Ishikawa (cell line): ENCODE results near the gene CHERP.

Source experiments
- CEBPB ChIP-seq: IDR thresholded peaks from 2 replicates; pipeline ENCODE4 v1.6.1; 2012
- CREB1 ChIP-seq: IDR thresholded peaks from 2 replicates; pipeline ENCODE4 v1.6.1; 2012; ENCODE audit warnings: low read depth
- EGR1 ChIP-seq: IDR thresholded peaks from 2 replicates; pipeline ENCODE4 v1.6.1; 2012
- EP300 ChIP-seq: IDR thresholded peaks from 2 replicates; pipeline ENCODE4 v1.6.1; 2012; ENCODE audit warnings: borderline replicate concordance
- FOXM1 ChIP-seq: IDR thresholded peaks from 2 replicates; pipeline ENCODE4 v1.6.1; 2012; ENCODE audit warnings: low read depth, borderline replicate concordance
- NFIC ChIP-seq: IDR thresholded peaks from 2 replicates; pipeline ENCODE4 v1.6.1; 2012
- RAD21 ChIP-seq: IDR thresholded peaks from 2 replicates; pipeline ENCODE4 v1.6.1; 2012; ENCODE audit warnings: low read depth
- TAF1 ChIP-seq: IDR thresholded peaks from 2 replicates; pipeline ENCODE4 v1.6.1; 2012; ENCODE audit warnings: low read depth, mild to moderate bottlenecking
- TCF12 ChIP-seq: IDR thresholded peaks from 2 replicates; pipeline ENCODE4 v1.6.1; 2012; ENCODE audit warnings: low read depth
- TEAD4 ChIP-seq: IDR thresholded peaks from 2 replicates; pipeline ENCODE4 v1.6.1; 2012
- YY1 ChIP-seq: IDR thresholded peaks from 2 replicates; pipeline ENCODE4 v1.6.1; 2012; ENCODE audit warnings: low read depth
- ZBTB7A ChIP-seq: IDR thresholded peaks from 2 replicates; pipeline ENCODE4 v1.6.1; 2012; ENCODE audit warnings: low read depth
- TF ChIP-seq, protein P1 (sequence below): IDR thresholded peaks from 2 replicates; pipeline ENCODE4 v1.6.1; 2012
- TF ChIP-seq, protein P2 (sequence below): IDR thresholded peaks from 2 replicates; pipeline ENCODE4 v1.6.1; 2012; ENCODE audit warnings: low read depth, mild to moderate bottlenecking
- TF ChIP-seq, protein P3 (sequence below): IDR thresholded peaks from 2 replicates; pipeline ENCODE4 v1.6.1; 2012

CHERP gene

DNA sequence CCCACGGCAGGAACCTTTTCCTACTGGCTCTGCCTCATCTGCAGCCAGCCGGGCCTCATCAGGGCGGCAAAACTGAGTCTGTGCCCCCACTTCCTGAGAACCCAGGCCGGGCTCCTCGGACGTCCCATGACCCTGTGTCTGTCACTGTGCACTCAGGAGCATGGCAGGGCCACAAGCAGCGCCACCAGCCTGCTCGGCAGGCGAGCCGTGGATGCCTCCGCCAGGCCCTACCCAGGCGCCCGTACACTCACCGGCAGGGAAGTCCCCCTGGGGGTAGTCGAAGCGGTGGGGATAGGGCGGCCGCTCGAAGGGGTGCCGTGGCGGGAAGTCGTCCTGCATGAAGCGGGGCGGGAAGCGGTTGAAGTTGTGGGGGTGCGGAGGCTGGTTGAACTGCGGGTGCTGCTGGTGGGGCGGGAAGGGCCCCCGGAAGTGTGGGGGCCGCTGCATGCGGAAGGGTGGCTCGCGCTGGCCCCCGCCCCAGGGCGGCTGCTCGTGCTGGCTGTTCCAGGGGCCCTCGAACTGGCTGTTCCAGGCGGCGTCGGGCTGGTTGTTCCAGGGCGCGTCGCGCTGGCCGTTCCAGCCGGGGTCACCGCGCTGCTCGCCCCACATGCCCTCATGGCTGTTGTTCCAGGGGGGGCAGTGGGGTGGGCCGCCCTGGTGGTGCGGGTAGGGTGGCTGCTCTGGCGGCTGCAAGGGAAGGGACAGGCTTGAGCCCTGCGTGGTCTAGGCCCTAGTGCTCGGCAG is 17.1 kb downstream of the CHERP start:
- TF ChIP-seq, protein P1, sequence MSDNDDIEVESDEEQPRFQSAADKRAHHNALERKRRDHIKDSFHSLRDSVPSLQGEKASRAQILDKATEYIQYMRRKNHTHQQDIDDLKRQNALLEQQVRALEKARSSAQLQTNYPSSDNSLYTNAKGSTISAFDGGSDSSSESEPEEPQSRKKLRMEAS, result no peak
- TF ChIP-seq, protein P2, sequence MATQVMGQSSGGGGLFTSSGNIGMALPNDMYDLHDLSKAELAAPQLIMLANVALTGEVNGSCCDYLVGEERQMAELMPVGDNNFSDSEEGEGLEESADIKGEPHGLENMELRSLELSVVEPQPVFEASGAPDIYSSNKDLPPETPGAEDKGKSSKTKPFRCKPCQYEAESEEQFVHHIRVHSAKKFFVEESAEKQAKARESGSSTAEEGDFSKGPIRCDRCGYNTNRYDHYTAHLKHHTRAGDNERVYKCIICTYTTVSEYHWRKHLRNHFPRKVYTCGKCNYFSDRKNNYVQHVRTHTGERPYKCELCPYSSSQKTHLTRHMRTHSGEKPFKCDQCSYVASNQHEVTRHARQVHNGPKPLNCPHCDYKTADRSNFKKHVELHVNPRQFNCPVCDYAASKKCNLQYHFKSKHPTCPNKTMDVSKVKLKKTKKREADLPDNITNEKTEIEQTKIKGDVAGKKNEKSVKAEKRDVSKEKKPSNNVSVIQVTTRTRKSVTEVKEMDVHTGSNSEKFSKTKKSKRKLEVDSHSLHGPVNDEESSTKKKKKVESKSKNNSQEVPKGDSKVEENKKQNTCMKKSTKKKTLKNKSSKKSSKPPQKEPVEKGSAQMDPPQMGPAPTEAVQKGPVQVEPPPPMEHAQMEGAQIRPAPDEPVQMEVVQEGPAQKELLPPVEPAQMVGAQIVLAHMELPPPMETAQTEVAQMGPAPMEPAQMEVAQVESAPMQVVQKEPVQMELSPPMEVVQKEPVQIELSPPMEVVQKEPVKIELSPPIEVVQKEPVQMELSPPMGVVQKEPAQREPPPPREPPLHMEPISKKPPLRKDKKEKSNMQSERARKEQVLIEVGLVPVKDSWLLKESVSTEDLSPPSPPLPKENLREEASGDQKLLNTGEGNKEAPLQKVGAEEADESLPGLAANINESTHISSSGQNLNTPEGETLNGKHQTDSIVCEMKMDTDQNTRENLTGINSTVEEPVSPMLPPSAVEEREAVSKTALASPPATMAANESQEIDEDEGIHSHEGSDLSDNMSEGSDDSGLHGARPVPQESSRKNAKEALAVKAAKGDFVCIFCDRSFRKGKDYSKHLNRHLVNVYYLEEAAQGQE, result no peak
- TF ChIP-seq RAD21, result no peak
- TF ChIP-seq TAF1, result no peak
- TF ChIP-seq EGR1, result no peak
- TF ChIP-seq TEAD4, result no peak
- TF ChIP-seq, protein P3, sequence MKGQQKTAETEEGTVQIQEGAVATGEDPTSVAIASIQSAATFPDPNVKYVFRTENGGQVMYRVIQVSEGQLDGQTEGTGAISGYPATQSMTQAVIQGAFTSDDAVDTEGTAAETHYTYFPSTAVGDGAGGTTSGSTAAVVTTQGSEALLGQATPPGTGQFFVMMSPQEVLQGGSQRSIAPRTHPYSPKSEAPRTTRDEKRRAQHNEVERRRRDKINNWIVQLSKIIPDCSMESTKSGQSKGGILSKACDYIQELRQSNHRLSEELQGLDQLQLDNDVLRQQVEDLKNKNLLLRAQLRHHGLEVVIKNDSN, result no peak
- TF ChIP-seq NFIC, result no peak
- no peak for TF ChIP-seq EP300

DNA sequence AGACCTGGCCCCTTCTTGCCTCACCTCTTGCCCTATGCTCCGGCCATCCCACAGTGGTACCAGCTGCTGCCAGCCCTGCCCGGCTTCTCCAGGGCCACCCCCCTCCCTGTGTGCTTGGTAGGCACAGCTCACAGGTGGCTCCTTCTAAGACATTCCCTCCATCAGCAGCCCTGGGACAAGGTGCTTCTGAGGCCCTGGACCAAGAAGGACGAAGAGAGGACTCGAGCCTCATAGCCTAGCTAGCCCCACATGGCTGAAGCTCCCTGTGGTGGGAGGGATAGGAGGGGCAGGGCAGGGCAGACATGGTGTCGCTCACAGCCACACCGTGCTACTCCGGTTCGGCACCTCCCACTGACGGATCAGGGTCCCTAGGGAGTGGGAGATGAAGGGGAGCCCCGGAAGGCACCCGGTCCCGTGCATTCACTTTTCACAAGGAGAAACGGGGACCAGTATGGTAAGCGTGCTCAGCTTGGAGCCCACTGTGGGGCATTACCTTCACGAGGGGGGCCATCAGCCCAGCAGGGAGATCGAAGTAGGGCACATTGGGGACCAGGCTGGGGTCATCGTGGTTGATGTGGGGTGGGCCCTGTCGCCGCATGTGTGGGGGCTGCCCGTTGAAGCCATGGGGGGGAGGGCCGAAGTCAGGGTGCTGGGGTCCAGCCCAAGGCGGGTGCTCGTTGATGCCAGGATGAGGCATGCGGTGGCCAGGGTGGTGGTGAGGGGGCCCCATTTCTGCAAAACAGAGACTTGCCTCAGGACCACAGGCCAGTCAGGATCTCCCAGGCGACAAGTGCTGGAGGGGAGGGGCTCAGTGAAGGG is 19.5 kb downstream of the CHERP start:
- no peak for TF ChIP-seq TEAD4
- no peak for TF ChIP-seq EGR1
- TF ChIP-seq EP300, result no peak
- no peak for TF ChIP-seq ZBTB7A
- no peak for TF ChIP-seq CREB1
- no peak for TF ChIP-seq RAD21
- TF ChIP-seq, protein P2, result no peak

DNA sequence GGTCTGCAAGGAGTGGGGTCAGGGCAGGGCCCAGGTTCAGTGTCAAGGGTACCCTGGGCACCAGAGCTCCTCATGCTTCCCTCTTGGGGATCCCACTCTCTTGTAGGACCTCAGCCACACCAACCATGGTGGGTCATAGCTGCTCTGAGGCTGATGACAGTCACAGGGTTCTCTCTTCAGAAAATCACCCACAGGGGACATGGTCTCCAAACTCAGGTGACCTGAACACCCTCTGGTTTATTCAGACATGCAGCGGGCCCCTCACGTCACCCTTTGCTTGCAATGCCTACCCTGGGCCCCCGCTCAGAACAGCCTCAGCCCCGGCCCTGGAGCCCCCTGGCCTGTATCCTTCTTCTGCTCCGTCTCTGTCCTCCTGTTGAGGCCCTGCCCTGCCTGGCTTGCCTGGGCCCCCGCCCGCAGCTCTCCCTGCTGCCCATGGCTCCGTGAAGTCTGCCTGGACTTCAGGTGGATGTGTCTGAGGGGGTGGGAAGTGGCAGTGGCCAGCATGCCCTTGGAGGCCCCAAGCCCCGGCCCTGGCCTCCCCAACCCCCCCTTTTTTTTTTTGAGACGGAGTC is 20.4 kb downstream of the CHERP start:
- no peak for TF ChIP-seq YY1
- TF ChIP-seq TAF1, result no peak
- TF ChIP-seq EGR1, result no peak
- TF ChIP-seq, protein P2, result no peak
- no peak for TF ChIP-seq ZBTB7A
- TF ChIP-seq TCF12, result no peak
- no peak for TF ChIP-seq FOXM1
- TF ChIP-seq, protein P1, result no peak
- no peak for TF ChIP-seq NFIC
- TF ChIP-seq CEBPB, result no peak
- TF ChIP-seq CREB1, result no peak
- no peak for TF ChIP-seq TEAD4
- no peak for TF ChIP-seq RAD21

DNA sequence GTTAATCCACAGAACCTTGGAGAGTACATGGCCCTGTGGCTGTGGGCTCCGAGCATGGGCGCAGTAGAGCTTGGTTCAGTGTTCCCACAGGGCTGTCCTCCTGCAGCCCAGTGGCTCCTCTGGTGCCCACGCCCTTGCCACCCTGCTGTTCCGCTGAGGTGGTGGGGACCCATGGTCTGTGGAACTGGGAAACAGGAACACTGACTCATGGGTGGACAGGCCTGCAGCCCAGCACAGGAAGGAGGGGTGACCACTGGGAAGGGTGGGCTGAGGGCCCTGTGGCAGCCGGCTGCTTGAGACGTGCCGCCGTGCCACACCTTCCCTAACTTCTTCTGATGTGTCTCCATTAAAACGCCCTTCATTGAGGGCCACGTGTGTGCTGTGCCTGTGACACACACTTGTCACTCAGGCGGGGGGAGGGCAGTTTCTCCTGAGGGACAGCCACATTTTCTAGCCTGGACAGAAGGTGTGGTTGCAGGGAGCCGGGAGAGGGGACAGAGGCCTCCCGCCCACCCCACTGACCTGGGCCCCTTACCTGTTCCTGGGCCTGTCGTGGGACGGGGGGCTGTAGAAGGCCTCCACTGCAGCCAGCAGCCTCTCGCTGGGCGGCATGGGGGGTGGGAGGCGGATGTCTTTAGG is 21.1 kb downstream of the CHERP start:
- TF ChIP-seq, protein P3, result no peak
- TF ChIP-seq, protein P2, result no peak
- no peak for TF ChIP-seq TCF12
- TF ChIP-seq NFIC, result no peak
- TF ChIP-seq RAD21, result no peak
- no peak for TF ChIP-seq EP300
- no peak for TF ChIP-seq TAF1
- TF ChIP-seq CREB1, result no peak
- TF ChIP-seq, protein P1, result no peak
- TF ChIP-seq FOXM1, result no peak
- TF ChIP-seq YY1, result no peak
- TF ChIP-seq EGR1, result no peak
